ENCODE results near the gene ACOT7. TPM values are rescaled to one million over a fixed set of nuclear protein-coding genes. Genes with fewer than 3 reads are reported as not detected.

Gene ACOT7
- total and polyA plus RNA-seq, 2 of the 13 experiments (the other 11 are each of a cell fraction or from before 2014, with no cell fraction given) = 33.0 to 55.8 TPM

DNA sequence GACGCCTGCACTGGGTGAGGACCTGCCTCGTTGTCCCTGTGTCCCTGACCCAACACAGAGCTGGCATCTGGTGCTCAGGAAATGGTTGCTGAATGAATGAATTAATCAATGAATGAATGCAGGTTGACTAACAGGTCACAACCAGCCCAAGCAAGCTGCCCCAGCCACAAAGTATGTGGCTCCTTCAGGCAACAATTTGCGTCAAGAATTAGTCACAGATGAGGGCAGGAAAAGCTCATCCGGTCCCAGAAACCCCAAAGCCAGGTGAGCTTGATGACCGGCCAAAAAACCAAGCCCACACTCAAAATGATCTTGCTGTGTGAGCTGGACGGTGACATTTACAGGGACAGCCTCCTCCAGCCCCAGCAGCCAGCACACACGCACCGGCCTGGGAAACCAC, 92.0 kb downstream of the ACOT7 start:
- DNase-seq (ENCODE audit: low spot score) (no peak), FAIRE-seq (no peak), ATAC-seq (no peak)
- BruUV-seq (replicated peaks) = no TSS peak
- peaks cover 2 to 4% of the 10 kb centered on the region in 2 experiments; a peak in 2 of 5 replicates for H3K36me3 ChIP-seq (replicated peaks in 1 of 2; ENCODE audit: control insufficient read depth in 1 of 2, insufficient read depth in 2 of 2, low read length in 2 of 2)
- no peak overlapping the region for H3K4me3 ChIP-seq (replicated peaks in 1 of 3; ENCODE audit: insufficient read depth in 1 of 3, low read depth in 2 of 3, low read length in 3 of 3)
- no peak overlapping the region for H3K9ac ChIP-seq (ENCODE audit: insufficient read depth, low read depth, low read length)
- no peak overlapping the region for H2AFZ ChIP-seq (ENCODE audit: low read length)
- intact Hi-C loops (cut with micrococcal nuclease; ENCODE audit: unreplicated experiment) (no loop called here), in situ Hi-C loops (cut with HindIII; ENCODE audit: extremely low pct_ligation_motif_present, low pct_unique_long_range_greater_than_20kb) (no loop called here)
- TF ChIP-seq, protein P1, sequence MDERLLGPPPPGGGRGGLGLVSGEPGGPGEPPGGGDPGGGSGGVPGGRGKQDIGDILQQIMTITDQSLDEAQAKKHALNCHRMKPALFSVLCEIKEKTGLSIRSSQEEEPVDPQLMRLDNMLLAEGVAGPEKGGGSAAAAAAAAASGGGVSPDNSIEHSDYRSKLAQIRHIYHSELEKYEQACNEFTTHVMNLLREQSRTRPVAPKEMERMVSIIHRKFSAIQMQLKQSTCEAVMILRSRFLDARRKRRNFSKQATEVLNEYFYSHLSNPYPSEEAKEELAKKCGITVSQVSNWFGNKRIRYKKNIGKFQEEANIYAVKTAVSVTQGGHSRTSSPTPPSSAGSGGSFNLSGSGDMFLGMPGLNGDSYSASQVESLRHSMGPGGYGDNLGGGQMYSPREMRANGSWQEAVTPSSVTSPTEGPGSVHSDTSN (CRISPR knock-in tag; IDR thresholded peaks at IDR 0.05) = no peak
- TF ChIP-seq, protein P2, sequence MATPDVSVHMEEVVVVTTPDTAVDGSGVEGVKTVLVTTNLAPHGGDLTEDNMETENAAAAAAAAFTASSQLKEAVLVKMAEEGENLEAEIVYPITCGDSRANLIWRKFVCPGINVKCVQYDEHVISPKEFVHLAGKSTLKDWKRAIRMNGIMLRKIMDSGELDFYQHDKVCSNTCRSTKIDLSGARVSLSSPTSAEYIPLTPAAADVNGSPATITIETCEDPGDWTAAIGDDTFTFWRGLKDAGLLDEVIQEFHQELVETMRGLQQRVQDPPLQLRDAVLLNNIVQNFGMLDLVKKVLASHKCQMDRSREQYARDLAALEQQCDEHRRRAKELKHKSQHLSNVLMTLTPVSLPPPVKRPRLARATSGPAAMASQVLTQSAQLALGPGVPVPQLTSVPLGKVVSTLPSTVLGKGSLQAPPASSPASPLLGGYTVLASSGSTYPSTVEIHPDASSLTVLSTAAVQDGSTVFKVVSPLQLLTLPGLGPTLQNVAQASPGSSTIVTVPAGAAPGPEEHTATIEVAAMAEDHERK (CRISPR knock-in tag; IDR thresholded peaks at IDR 0.05; ENCODE audit: low read depth) = no peak
- no peak for TF ChIP-seq ZSCAN31 (CRISPR knock-in tag; IDR thresholded peaks at IDR 0.05; ENCODE audit: low read depth)
- TF ChIP-seq ZFYVE20 (CRISPR knock-in tag; IDR thresholded peaks at IDR 0.05; ENCODE audit: borderline replicate concordance, low read depth) = no peak
- TF ChIP-seq ZNF331 (CRISPR knock-in tag; IDR thresholded peaks at IDR 0.05) = no peak
- no peak for TF ChIP-seq SMAD3 (CRISPR knock-in tag; IDR thresholded peaks at IDR 0.05)
- TF ChIP-seq SNAI1 (CRISPR knock-in tag; IDR thresholded peaks at IDR 0.05; ENCODE audit: borderline replicate concordance) = no peak
- no peak for TF ChIP-seq ZNF558 (CRISPR knock-in tag; IDR thresholded peaks at IDR 0.05; ENCODE audit: borderline replicate concordance)
- ChIA-PET CTCF (ENCODE audit: low intra/inter-chr PET ratio, low total read pairs) (no interaction called here), POLR2A (no interaction called here)
- H3K9me3 ChIP-seq (ENCODE audit: low read length) = no peaks in the 10 kb centered on the region
- no peaks in the 10 kb centered on the region for H3K79me2 ChIP-seq (ENCODE audit: insufficient read depth, low read length)
- no peak overlapping the region for H3K4me2 ChIP-seq (ENCODE audit: low read depth, low read length)
- H3K27ac ChIP-seq (ENCODE audit: extremely low read length, insufficient read depth, low read length) = no peak overlapping the region
- H4K20me1 ChIP-seq (ENCODE audit: insufficient read depth, low read length) = no peaks in the 10 kb centered on the region
- H3K27me3 ChIP-seq (ENCODE audit: control insufficient read depth in 1 of 2, insufficient read depth in 2 of 2, low read length in 2 of 2) = no peaks in the 10 kb centered on the region
- WGBS (ENCODE audit: low lambda C conversion rate) = 90% methylated on average over 2 of the region's 8 CpGs
- H3K4me1 ChIP-seq (ENCODE audit: insufficient read depth, low read length) = no peaks in the 10 kb centered on the region

All from HepG2 (cell line).